OCI-LY3 (cell line): ENCODE results near the gene AVPR1B.

Experiments used
- EZH2phosphoT487 ChIP-seq: fragments of 200-600 bp; shearing (Covaris generic); IDR thresholded peaks from 2 replicates; pipeline ENCODE4 v1.6.1; 2018; ENCODE audit warnings: antibody characterized with exemption, mixed run types, low read depth
- TF ChIP-seq, protein P1 (sequence below): fragments of 200-600, 300-600 bp; sonication (generic); IDR thresholded peaks from 2 replicates; pipeline ENCODE4 v1.5.1; 2014; ENCODE audit warnings: antibody characterized with exemption, low read length, low read depth

DNA sequence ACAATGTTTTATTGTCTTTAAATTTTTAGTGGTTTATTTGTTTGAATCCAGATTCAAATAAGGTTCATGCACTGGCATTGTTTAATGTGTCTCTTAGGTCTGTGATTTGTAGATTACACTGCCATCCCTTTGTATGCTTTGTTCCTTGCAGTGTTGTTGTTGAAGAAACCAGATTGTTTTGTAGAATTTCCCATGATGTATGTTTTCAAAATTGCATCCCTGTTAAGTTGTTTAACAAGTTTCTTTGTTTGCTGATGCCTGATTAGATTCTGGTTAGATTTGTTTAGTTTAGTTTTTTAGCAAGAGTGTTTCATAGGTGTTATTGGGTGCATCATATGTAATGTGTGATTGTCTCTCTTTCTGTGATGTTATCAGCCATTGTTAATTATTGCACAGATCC, 5.5 kb upstream of the AVPR1B start:
- TF ChIP-seq, protein P1, sequence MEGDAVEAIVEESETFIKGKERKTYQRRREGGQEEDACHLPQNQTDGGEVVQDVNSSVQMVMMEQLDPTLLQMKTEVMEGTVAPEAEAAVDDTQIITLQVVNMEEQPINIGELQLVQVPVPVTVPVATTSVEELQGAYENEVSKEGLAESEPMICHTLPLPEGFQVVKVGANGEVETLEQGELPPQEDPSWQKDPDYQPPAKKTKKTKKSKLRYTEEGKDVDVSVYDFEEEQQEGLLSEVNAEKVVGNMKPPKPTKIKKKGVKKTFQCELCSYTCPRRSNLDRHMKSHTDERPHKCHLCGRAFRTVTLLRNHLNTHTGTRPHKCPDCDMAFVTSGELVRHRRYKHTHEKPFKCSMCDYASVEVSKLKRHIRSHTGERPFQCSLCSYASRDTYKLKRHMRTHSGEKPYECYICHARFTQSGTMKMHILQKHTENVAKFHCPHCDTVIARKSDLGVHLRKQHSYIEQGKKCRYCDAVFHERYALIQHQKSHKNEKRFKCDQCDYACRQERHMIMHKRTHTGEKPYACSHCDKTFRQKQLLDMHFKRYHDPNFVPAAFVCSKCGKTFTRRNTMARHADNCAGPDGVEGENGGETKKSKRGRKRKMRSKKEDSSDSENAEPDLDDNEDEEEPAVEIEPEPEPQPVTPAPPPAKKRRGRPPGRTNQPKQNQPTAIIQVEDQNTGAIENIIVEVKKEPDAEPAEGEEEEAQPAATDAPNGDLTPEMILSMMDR: no peak
- no peak for TF ChIP-seq EZH2phosphoT487
